Left ventricle myocardium inferior (tissue), 1 donor: ENCODE measurements around the gene ZNF90. TPM values are rescaled to one million over a fixed set of nuclear protein-coding genes. Genes with fewer than 3 reads are reported as not detected.
A peak's percentile ranks its signal among the peaks of the same experiment; 100 is the strongest.

Experiments used
- DNase-seq: peaks from one replicate; pipeline ENCODE4 v3.0.0-alpha.2; 2020
- H3K27ac ChIP-seq: fragments of 200-600 bp; replicated peaks from 2 replicates; pipeline ENCODE4 v1.8.0; 2021
- H3K27me3 ChIP-seq: fragments of 200-600 bp; 2 replicates; pipeline ENCODE4 v1.8.0; 2021; ENCODE audit warnings: low read depth
- H3K36me3 ChIP-seq: fragments of 200-600 bp; 2 replicates; pipeline ENCODE4 v1.8.0; 2021
- H3K4me1 ChIP-seq: fragments of 200-600 bp; 2 replicates; pipeline ENCODE4 v1.8.0; 2021
- H3K4me3 ChIP-seq: fragments of 200-600 bp; 2 replicates; pipeline ENCODE4 v1.8.0; 2021; ENCODE audit warnings: mild to moderate bottlenecking, moderate library complexity
- H3K9me3 ChIP-seq: fragments of 200-600 bp; replicated peaks from 2 replicates; pipeline ENCODE4 v1.8.0; 2021
- CTCF ChIP-seq: fragments of 200-600 bp; IDR thresholded peaks from 2 replicates; pipeline ENCODE4 v1.8.0; 2021; ENCODE audit warnings: antibody characterized with exemption, mild to moderate bottlenecking, borderline replicate concordance
- intact Hi-C: fragments of 100-400 bp; cut with micrococcal nuclease; formaldehyde crosslinking; loops from one replicate; pipeline ENCODE4 v1.11.0; 2022
- long read RNA-seq: library from polyadenylated mRNA; unstranded; transcript quantifications from one replicate; pipeline ENCODE4 v2.0.0, GENCODE V29; 2021
- total RNA-seq: library from RNA; stranded (reverse); fragmentation: NEBNext Ultra II Directional; extraction: Animal tissue kit (Norgen Biotek cat#: 25700); gene quantifications from one replicate; pipeline ENCODE4 v1.2.1, GENCODE V29; 2021
- donor health status: DM: no; HTN: yes; CAD: no; lungs with severe emphysema.

The ZNF90 gene
- 0.66 TPM for total RNA-seq
- long read RNA-seq, partial matches to known transcripts, result 0 of 1 reads
- long read RNA-seq, other reads (novel, unspliced or antisense), result 0 of 1 reads

DNA sequence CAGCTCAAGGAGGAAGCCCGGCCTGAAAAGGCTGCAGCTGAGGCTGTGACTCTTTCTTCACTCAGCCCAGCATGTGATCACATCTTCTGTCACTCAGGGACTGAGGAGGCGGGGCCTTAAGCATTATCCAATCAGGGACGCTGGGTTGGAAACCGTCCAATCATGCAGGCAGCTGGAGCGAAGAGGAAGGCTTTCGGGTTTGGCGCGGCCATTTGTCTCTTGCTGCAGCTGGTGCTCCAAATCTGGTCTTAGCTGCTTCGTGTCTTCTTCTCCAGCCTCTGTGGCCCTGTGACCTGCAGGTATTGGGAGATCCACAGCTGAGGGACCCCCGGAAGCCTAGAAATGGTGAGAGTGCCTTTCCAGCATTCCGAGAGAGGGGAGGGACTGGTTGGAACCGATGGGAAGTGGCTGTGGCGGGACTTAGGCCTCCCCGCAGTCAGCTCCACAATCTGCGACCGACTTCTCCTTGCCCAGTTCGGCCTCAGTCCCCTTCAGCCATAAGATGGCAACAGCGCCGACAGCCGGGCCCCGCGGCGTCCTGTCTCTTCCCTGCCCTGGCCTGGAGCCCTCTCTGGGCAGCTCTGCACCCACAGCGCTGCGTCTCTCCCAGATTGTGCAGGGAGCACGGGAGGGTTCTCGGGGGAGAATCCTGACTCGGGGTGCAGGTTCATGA is at the start of gene ZNF90:
TSS of gene ZNF90 (plus strand) at position 210 of the 673 bp plus-strand sequence. CDS start at position 343, 133 bp downstream.
- Histone ChIP-seq H3K27ac (peak within 1 kb of the TSS; percentile 27), H3K36me3 (no peaks in the 10 kb centered on the region), H3K4me1 (peaks cover 18% of the 10 kb centered on the region), H3K9me3 (no peaks in the 10 kb centered on the region), H3K4me3 (peak within 1 kb of the TSS; percentile 72), H3K27me3 (no peaks in the 10 kb centered on the region)
- peak; percentile 92 for DNase-seq
- intact Hi-C loops, result no loop called here
- no peak for TF ChIP-seq CTCF

- no peak for TF ChIP-seq CTCF
- Histone ChIP-seq H3K27me3 (no peaks in the 10 kb centered on the region), H3K4me3 (no peak overlapping the region), H3K27ac (no peak overlapping the region), H3K9me3 (no peaks in the 10 kb centered on the region), H3K4me1 (no peaks in the 10 kb centered on the region), H3K36me3 (peaks cover 35% of the 10 kb centered on the region)
- no peak for DNase-seq
- intact Hi-C loops, result no loop called here
Observed at GRCh38 chr19:20028611-20029010, 49.2 kb upstream of the ZNF90 start.

GRCh38 chr19:20035935-20036334 is 41.9 kb upstream of the ZNF90 start:
- DNase-seq, result no peak
- H3K4me3 ChIP-seq, result peak overlapping the region; percentile 6
- H3K27ac ChIP-seq, result peak overlapping the region; percentile 72
- H3K36me3 ChIP-seq, result peaks cover 9% of the 10 kb centered on the region
- H3K9me3 ChIP-seq, result no peaks in the 10 kb centered on the region
- peaks cover 40% of the 10 kb centered on the region for H3K4me1 ChIP-seq
- no peak for TF ChIP-seq CTCF
- intact Hi-C loops, result no loop called here
- no peaks in the 10 kb centered on the region for H3K27me3 ChIP-seq

DNA sequence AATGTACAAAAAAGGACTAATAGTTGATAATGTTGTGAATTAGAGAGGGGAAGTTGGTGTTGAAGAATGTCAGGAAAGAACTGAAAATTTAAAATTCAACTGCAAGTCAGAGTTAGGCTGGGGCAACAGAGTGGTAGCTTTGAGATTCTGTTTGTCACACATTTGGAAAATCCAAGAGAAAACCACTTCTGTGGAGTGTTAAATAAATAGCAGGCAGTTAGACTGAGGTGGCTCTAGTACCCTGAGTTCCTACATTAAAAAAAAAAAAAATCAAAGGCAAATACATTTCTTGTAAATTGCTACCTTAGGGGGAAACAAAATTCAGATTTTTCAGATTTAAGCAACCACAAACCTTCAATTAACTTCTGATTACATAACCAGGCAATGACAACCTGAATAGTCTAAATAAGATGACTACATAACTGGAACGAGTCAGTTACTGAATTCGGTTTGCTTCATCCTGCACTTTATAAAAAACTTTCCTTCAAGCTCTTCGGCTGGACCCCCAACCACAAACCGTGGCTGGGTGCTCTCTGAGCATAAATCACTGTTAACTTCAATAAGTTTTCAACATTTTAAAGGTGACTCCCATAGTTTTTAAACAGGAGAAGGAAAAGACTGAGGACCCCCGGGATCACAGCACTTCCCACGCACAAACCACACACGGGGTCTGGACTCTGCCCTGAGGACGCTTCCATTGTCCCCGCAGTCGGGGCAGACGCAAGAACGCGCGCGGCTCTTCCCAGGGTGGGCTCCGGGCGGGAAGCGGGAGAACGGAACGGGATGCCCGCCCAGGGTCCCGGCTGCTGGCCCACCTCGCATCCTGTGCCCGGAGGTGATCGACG is 39.2 kb upstream of the ZNF90 start:
- TF ChIP-seq CTCF, result no peak
- Histone ChIP-seq H3K9me3 (no peaks in the 10 kb centered on the region), H3K27ac (peak overlapping the region; percentile 78), H3K4me3 (peak overlapping the region; percentile 83), H3K4me1 (peaks cover 40% of the 10 kb centered on the region), H3K27me3 (no peaks in the 10 kb centered on the region), H3K36me3 (no peaks in the 10 kb centered on the region)
- intact Hi-C loops, result no loop called here
- no peak for DNase-seq

DNA sequence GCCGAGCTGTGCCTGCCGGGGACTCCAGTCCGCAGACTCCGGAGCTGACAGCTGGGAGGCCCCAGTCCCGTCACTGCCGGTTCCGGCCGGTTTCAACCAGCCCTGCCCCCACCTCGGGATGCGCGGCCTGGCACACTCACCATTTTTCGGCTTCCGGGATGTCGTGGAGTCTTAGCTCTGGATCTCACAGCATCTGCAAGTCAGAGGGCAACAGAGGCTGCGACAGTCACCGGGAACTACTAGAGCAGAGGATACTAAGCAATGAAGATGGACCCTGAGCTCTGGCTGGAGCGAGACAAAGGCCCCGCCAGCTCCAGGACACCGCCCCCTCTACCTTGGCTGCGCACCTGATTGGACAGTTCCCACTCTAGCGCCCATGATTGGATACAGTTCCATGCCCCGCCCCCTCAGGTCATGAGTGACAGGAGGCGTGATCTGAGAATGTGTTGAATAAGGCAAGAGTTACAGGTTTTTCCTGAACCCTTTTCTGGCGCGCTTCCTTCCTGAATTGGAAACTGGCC is 38.5 kb upstream of the ZNF90 start, which contains the start of gene ZNF682:
TSS of gene ZNF682 (minus strand) at position 303 of the 521 bp plus-strand sequence. CDS start at position 143, 160 bp downstream.
- peak within 1 kb of the TSS; percentile 83 for H3K4me3 ChIP-seq
- no peak for TF ChIP-seq CTCF
- no peaks in the 10 kb centered on the region for H3K36me3 ChIP-seq
- peak; percentile 95 for DNase-seq
- peak within 1 kb of the TSS; percentile 78 for H3K27ac ChIP-seq
- H3K4me1 ChIP-seq, result peaks cover 41% of the 10 kb centered on the region
- intact Hi-C loops, result no loop called here
- H3K27me3 ChIP-seq, result no peaks in the 10 kb centered on the region
- no peaks in the 10 kb centered on the region for H3K9me3 ChIP-seq
